Posterior vena cava (tissue), 2 donors: ENCODE data around the gene THG1L. TPM values are rescaled to one million over a fixed set of nuclear protein-coding genes. Genes with fewer than 3 reads are reported as not detected.

Experiments used
- total RNA-seq, 2 donors: library from RNA; stranded (reverse); fragmentation: NEBNext Ultra II Directional; extraction: Animal tissue kit (Norgen Biotek cat#: 25700); gene quantifications; one replicate each; pipeline ENCODE4 v1.2.1, GENCODE V29; 2021
- donor health status: DM: yes; HTN: yes; CAD: no.
- donor health status: DM: yes; HTN: yes; CAD: no.

THG1L gene
- total RNA-seq, 2 donors from 2014 or later: 7.4 to 8.4 TPM

Other genes starting within 250 kb of the THG1L start
- 10 to 100 TPM; 37.0 to 47.0 TPM for gene ADAM19, start 155.6 kb upstream of the THG1L start, total RNA-seq
- gene SOX30, start 79.0 kb upstream of the THG1L start, total RNA-seq: under 1 TPM; 0.23 to 0.29 TPM
- gene C5orf52, start 59.9 kb upstream of the THG1L start, total RNA-seq: not detected
- gene LSM11, start 12.3 kb downstream of the THG1L start, total RNA-seq: 1 to 10 TPM; 5.8 to 8.1 TPM
- 10 to 100 TPM; 44.0 to 59.4 TPM for gene CLINT1, start 127.7 kb downstream of the THG1L start, total RNA-seq